HG03432 (cell line): Measurements from ENCODE around the gene MEF2A.
A peak's percentile ranks its signal among the peaks of the same experiment; 100 is the strongest.

Experiments used
- ATAC-seq: cut with Tn5 transposase; IDR thresholded peaks from one replicate; pipeline ENCODE4 v1.9.1; 2021; ENCODE audit warnings: mild to moderate bottlenecking, moderate library complexity; ENCODE audit not compliant: unreplicated experiment

MEF2A gene

GRCh38 chr15:99562238-99562637, 3.5 kb upstream of the MEF2A start:
- ATAC-seq = no peak

GRCh38 chr15:99564221-99565048, 1.3 kb upstream of the MEF2A start:
- ATAC-seq = peak; percentile 34

GRCh38 chr15:99565049-99565298, 810 bp upstream of the MEF2A start:
- ATAC-seq = no peak

GRCh38 chr15:99566157-99566897, 543 bp downstream of the MEF2A start:
- ATAC-seq = no peak

- no peak for ATAC-seq
These were observed 3.0 kb downstream of the MEF2A start for GRCh38 chr15:99568625-99569352.

GRCh38 chr15:99571299-99571698, 5.5 kb downstream of the MEF2A start:
- no peak for ATAC-seq

GRCh38 chr15:99574048-99574447, 8.3 kb downstream of the MEF2A start:
- ATAC-seq = no peak

GRCh38 chr15:99574502-99574901, 8.7 kb downstream of the MEF2A start:
- no peak for ATAC-seq

GRCh38 chr15:99578809-99579208, 13.0 kb downstream of the MEF2A start:
- ATAC-seq = no peak

- no peak for ATAC-seq
These were observed 14.3 kb downstream of the MEF2A start for GRCh38 chr15:99580076-99580475.

- no peak for ATAC-seq
These were observed 16.8 kb downstream of the MEF2A start for GRCh38 chr15:99582508-99582960.

GRCh38 chr15:99584081-99584600, 18.4 kb downstream of the MEF2A start:
- ATAC-seq = no peak

GRCh38 chr15:99586121-99586520, 20.3 kb downstream of the MEF2A start:
- no peak for ATAC-seq

GRCh38 chr15:99589801-99590200, 24.0 kb downstream of the MEF2A start:
- no peak for ATAC-seq

- peak; percentile 77 for ATAC-seq
These were observed 25.3 kb downstream of the MEF2A start for GRCh38 chr15:99590913-99591646.

- ATAC-seq = no peak
These were observed 26.5 kb downstream of the MEF2A start for GRCh38 chr15:99592145-99592791.

- no peak for ATAC-seq
These were observed 27.3 kb downstream of the MEF2A start for GRCh38 chr15:99593070-99593469.

GRCh38 chr15:99594916-99595315, 29.1 kb downstream of the MEF2A start:
- ATAC-seq = no peak

GRCh38 chr15:99598296-99598695, 32.5 kb downstream of the MEF2A start:
- ATAC-seq = no peak

GRCh38 chr15:99603828-99604227, 38.0 kb downstream of the MEF2A start:
- ATAC-seq = no peak
